Activated CD4-positive, alpha-beta T cell treated with anti-CD3 and anti-CD28 coated beads for 36 hours (primary cell): ENCODE results near the gene SESN2. TPM values are rescaled to one million over a fixed set of nuclear protein-coding genes. Genes with fewer than 3 reads are reported as not detected.

Experiments
- ATAC-seq: fragments of 200-7000 bp; cut with Tn5 transposase; one replicate; pipeline ENCODE4 v1.10.0; 2021; ENCODE audit warnings: mild to moderate bottlenecking, moderate library complexity
- CTCF ChIA-PET: fragments of 350-600 bp; sonication (Branson Sonifier 250); formaldehyde crosslinking; loops from one replicate; lab custom pipeline; 2021; ENCODE audit warnings: antibody characterized with exemption; lab: Charles Lee
- POLR2A ChIA-PET: fragments of 350-600 bp; sonication (Branson Sonifier 250); formaldehyde crosslinking; loops from one replicate; lab custom pipeline; 2021; ENCODE audit warnings: antibody characterized with exemption, inconsistent platforms; lab: Charles Lee
- DNase-seq: peaks from one replicate; pipeline ENCODE4 v3.0.0-alpha.2; 2020
- H3K27ac Mint-ChIP-seq: one replicate; pipeline ENCODE4 v1.8.0; 2021; ENCODE audit warnings: mixed read lengths
- H3K27me3 Mint-ChIP-seq: one replicate; pipeline ENCODE4 v1.8.0; 2021; ENCODE audit warnings: mixed read lengths
- H3K36me3 Mint-ChIP-seq: one replicate; pipeline ENCODE4 v1.8.0; 2021; ENCODE audit warnings: low read depth, mixed read lengths
- H3K4me1 Mint-ChIP-seq: one replicate; pipeline ENCODE4 v1.8.0; 2021; ENCODE audit warnings: mixed read lengths
- H3K4me3 Mint-ChIP-seq: one replicate; pipeline ENCODE4 v1.8.0; 2021; ENCODE audit warnings: mild to moderate bottlenecking, moderate library complexity, mixed read lengths
- H3K9me3 Mint-ChIP-seq: one replicate; pipeline ENCODE4 v1.8.0; 2021; ENCODE audit warnings: low read depth, mixed read lengths
- intact Hi-C, 2 experiments: fragments of 100-400 bp; cut with DNase I in 1 of 2; cut with micrococcal nuclease in 1 of 2; formaldehyde crosslinking; loops; one replicate each; pipeline versions ENCODE4 v1.14.2 to v1.15.1; 2022 to 2024; cut with DNase I, micrococcal nuclease
- total RNA-seq, 2 experiments: library from RNA; stranded (reverse); gene quantifications; one replicate each; pipeline ENCODE4 v1.2.3, GENCODE V29; 2021

SESN2 gene
- total RNA-seq, 2 experiments from 2014 or later: 32.9 to 33.3 TPM

DNA sequence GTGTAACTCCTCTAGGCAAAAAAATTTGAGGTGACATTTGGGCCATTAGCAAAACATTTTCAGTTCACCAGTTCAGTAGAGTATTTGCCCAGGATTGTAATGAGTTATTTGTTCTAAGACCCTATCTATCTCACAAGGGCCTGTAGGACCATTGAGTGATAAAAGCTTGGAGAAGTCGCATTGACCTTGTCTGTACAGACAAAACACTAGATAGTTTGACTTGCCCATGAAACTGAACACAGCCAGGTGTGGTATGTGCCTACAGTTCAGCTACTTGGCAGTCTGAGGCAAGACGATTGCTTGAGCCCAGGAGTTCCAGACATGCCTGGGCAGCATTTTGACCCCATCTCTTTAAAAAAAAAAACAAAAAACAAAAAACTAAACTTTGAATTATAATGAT is 20.3 kb upstream of the SESN2 start:
- POLR2A ChIA-PET: interaction anchor here (0.6 to 0.9 kb wide), 2 partner anchors 151 to 340 kb away, joined by 5 to 7 read pairs; partner anchors contain the start of gene EYA3
- CTCF ChIA-PET: interaction anchor here (0.6 to 1.4 kb wide), 2 partner anchors 10 to 31 kb away, joined by 3 to 6 read pairs; no protein-coding TSS in a partner anchor
- H3K4me3 Mint-ChIP-seq: no peak overlapping the region

DNA sequence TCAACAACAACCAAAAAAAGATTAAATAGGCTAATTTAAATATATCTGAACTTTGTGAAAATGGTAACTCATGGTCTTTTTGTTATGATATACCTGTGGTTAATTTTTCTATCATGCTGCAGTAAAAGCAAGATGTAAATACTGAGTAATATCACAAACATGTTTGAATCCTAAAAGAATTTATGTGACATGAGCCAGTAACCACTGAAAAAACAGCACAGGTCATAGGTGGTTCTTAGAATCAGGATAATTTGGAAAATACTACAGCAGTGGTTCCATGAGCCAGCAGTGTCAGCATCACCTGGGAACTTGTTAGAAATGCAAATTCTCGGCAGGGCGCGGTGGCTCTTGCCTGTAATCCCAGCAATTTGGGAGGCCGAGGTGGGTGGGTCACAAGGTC is 19.3 kb upstream of the SESN2 start:
- Mint-ChIP-seq H3K36me3 (peaks cover 4% of the 10 kb centered on the region), H3K27me3 (no peaks in the 10 kb centered on the region), H3K4me3 (no peak overlapping the region), H3K4me1 (peaks cover 26% of the 10 kb centered on the region), H3K27ac (no peak overlapping the region), H3K9me3 (no peaks in the 10 kb centered on the region)
- ATAC-seq (no peak), DNase-seq (no peak)
- intact Hi-C loops: no loop called here
- CTCF ChIA-PET: no interaction called here
- POLR2A ChIA-PET: no interaction called here

More for the DNA sequence above, 20.3 kb upstream of the SESN2 start:
- Mint-ChIP-seq H3K4me1 (peaks cover 16% of the 10 kb centered on the region), H3K36me3 (peaks cover 4% of the 10 kb centered on the region), H3K9me3 (no peaks in the 10 kb centered on the region), H3K27ac (no peak overlapping the region), H3K27me3 (no peaks in the 10 kb centered on the region)
- no peak for ATAC-seq
- intact Hi-C loops: no loop called here
- no peak for DNase-seq

DNA sequence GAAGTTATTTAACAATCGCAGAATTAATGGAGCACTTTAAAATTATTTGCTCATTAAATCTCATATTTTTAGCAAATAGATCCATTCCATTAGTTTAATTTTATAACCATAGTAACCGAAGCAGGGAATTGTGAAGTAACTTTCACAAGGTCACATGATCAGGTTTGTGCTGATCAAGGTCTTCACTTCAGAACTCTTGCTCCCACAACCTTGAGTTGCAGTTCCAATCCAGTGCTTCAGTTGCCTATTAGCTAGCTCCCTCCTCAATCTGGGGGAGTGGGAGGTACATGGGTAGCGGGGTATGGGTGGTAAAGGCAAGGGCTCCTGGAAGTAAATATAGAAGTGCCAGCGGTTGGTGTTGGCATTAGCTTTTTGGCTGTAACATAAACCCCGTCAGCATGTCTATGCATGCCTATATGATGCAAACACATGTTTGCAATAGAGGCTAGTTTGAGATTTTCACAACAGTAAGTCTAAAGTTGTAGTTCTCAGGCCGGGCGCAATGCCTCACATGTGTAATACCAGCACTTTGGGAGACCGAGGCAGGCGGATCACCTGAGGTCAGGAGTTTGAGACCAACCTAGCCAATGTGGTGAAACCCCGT is 17.6 kb upstream of the SESN2 start:
- Mint-ChIP-seq H3K36me3 (peaks cover 4% of the 10 kb centered on the region), H3K4me1 (peaks cover 33% of the 10 kb centered on the region), H3K9me3 (no peaks in the 10 kb centered on the region), H3K4me3 (no peak overlapping the region), H3K27ac (no peak overlapping the region), H3K27me3 (no peaks in the 10 kb centered on the region)
- CTCF ChIA-PET: no interaction called here
- DNase-seq (no peak), ATAC-seq (no peak)
- POLR2A ChIA-PET: no interaction called here
- intact Hi-C loops: no loop called here

DNA sequence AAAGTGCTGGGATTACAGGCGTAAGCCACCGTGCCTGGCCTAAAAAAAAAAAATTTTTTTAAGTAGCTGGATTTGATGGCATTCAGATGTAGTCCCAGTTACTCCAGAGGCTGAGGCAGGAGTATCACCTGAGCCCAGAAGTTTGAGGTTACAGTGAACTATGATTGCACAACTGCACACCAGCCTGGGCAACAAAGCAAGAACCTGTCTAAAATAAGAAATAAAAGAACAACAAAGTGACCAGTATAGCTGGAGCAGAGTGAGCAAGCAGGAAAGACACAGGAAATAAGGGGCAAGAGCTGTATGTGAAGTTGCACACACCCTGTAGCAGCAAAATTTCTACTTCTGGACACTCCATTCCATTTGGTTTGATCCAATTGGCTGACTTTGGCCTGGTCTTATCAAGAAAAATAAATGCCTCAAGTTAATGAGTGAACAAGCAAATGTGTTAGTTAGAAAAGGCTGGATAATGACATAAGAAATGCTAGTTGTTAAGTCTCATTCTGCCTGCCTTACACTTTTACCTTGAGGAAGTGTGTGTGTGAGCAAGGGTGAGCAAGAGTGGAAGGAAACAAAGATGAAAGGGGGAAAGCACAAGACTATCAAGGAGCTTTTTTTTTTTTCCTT is 15.5 kb upstream of the SESN2 start:
- ATAC-seq (no peak), DNase-seq (no peak)
- Mint-ChIP-seq H3K4me1 (peaks cover 49% of the 10 kb centered on the region), H3K9me3 (no peaks in the 10 kb centered on the region), H3K27me3 (no peaks in the 10 kb centered on the region), H3K4me3 (no peak overlapping the region), H3K36me3 (peaks cover 4% of the 10 kb centered on the region), H3K27ac (peak overlapping the region; percentile 72)
- ChIA-PET CTCF (interaction anchor here (0.6 to 3.1 kb wide), 6 partner anchors 8 to 879 kb away, joined by 3 to 24 read pairs (median 4); partner anchors contain the start of gene ATP5IF1), POLR2A (interaction anchor here (0.5 to 2.0 kb wide), 4 partner anchors 8 to 162 kb away, joined by 3 to 9 read pairs (median 4); partner anchors contain the start of gene ATP5IF1)
- intact Hi-C loops: no loop called here

DNA sequence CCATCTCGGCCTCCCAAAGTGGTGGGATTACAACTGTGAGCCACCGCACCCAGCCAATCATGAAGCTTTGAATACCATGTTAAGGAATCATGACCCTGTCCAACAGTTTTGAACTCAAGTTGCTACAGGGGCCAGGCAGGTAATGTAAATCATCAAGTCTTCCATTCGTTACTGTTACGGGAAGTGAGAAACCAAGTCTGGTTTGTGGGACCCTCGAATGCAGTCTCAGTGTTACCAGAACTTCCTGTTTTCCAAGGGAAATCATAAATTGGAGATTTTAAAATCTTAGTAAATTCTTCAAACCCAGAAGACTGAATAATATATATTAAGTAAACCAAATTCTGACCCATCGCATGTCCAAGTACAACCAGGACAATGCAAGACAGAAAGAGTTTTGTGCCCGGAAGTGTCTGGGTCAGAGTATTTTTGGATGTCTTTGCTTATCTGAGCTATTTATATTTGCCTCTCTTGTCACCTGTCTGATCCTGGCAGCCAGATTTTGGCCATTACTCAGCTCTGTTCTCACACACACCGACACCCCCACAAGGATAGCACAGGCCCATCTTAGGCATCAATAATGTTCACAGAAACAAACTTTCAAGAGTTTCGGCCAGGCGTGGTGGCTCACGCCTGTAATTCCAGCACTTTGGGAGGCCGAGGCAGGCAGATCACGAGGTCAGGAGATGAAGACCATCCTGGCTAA is 14.6 kb upstream of the SESN2 start:
- intact Hi-C loops: loop anchor here (5.0 kb wide), 6 partner anchors 308 to 1012 kb away; partner anchors contain the start of genes RNU11 (in 1 of the 2), SRSF4 (in 1 of the 2), TRNAU1AP (in 1 of the 2) and WDTC1 (in 1 of the 2)
- DNase-seq: no peak
- Mint-ChIP-seq H3K27ac (peak overlapping the region; percentile 43), H3K36me3 (peaks cover 1% of the 10 kb centered on the region), H3K27me3 (no peaks in the 10 kb centered on the region), H3K4me1 (peaks cover 56% of the 10 kb centered on the region), H3K4me3 (no peak overlapping the region), H3K9me3 (no peaks in the 10 kb centered on the region)
- ATAC-seq: no peak
- CTCF ChIA-PET: interaction anchor here (0.6 to 3.1 kb wide), 5 partner anchors 9 to 880 kb away, joined by 3 to 24 read pairs (median 4); partner anchors contain the start of gene ATP5IF1
- POLR2A ChIA-PET: interaction anchor here (0.5 to 2.0 kb wide), 5 partner anchors 7 to 333 kb away, joined by 3 to 9 read pairs (median 4); partner anchors contain the start of gene ATP5IF1

DNA sequence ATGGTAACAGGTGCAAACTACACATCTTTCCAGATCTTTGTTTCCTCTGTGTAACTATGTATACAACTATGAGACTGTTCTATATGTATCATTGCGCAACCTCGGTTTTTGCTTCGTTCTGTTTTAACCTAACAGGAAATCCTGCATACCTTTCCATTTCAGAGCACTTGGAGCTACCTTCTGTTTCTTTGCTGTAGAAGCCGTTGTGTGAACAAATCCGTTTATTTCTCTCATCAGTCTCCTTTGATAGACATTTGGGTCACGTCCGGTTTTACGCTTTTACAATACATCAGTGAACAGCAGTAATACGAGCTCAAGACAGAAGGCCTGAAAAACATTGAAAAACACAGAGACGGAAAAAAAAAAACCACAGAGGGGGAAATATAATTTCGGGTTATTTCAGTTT is 12.9 kb upstream of the SESN2 start:
- ATAC-seq (peak; percentile 9), DNase-seq (peak; percentile 55)
- Mint-ChIP-seq H3K4me3 (peak overlapping the region; percentile 82), H3K27me3 (no peaks in the 10 kb centered on the region), H3K36me3 (no peaks in the 10 kb centered on the region), H3K27ac (peak overlapping the region; percentile 98), H3K4me1 (peaks cover 61% of the 10 kb centered on the region), H3K9me3 (no peaks in the 10 kb centered on the region)
- intact Hi-C loops: loop anchor here (1.0 to 5.0 kb wide), 10 partner anchors 10 to 1014 kb away; partner anchors contain the start of genes ATP5IF1 (in 2 of the 2), RNU11 (in 1 of the 2), SRSF4 (in 1 of the 2) and STX12 (in 1 of the 2)
- CTCF ChIA-PET: interaction anchor here (0.6 to 3.1 kb wide), 3 partner anchors 11 to 402 kb away, joined by 3 to 24 read pairs (median 9); partner anchors contain the start of gene ATP5IF1
- POLR2A ChIA-PET: interaction anchor here (0.6 to 1.2 kb wide), 8 partner anchors 11 to 403 kb away, joined by 3 to 9 read pairs (median 3); partner anchors contain the start of genes ATP5IF1 and MED18

DNA sequence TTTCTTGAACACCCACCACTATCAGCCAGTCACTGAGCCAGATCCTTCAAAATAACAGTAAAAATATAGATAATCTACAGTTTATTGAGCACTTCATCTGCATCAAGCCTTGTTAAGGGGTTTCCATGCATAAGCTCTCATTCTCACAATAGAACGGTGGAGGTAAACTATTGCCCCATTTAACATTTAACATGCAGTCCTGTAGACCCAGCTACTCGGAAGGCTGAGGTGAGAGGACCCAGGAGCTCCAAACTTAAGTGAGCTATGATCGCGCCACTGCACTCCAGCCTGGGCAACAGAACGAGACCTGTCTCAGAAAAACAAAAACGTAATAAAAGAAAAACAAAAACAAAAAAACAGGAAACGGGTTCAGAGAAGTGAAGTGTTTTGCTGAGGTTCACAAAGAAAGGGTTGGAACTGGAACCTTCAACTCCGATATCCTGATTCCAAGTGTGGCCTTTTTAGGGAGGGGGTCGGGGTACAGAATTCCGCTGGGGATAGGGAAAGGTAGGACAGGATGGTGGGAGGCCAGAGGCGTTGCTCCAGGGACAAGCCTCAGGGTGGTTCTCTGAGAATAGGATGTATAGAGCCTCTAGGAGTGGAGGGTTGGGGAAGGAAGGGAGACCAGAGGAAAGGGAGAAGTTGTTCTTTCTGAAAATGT is 11.6 kb upstream of the SESN2 start:
- Mint-ChIP-seq H3K9me3 (no peaks in the 10 kb centered on the region), H3K4me3 (peak overlapping the region; percentile 82), H3K27me3 (no peaks in the 10 kb centered on the region), H3K4me1 (peaks cover 60% of the 10 kb centered on the region), H3K27ac (peak overlapping the region; percentile 83), H3K36me3 (no peaks in the 10 kb centered on the region)
- DNase-seq (no peak), ATAC-seq (no peak)
- CTCF ChIA-PET: interaction anchor here (0.6 to 3.1 kb wide), 22 partner anchors 9 to 629 kb away, joined by 3 to 77 read pairs (median 5); partner anchors contain the start of genes ATP5IF1, MED18 and SESN2
- POLR2A ChIA-PET: interaction anchor here (0.6 to 3.1 kb wide), 8 partner anchors 10 to 1357 kb away, joined by 3 to 23 read pairs (median 9); partner anchors contain the start of genes ATP5IF1, MED18, PHACTR4 and SESN2
- intact Hi-C loops: loop anchor here (1.0 to 5.0 kb wide), 19 partner anchors 12 to 1015 kb away; partner anchors contain the start of genes MED18 (in 2 of the 2), SESN2 (in 2 of the 2), EYA3 (in 1 of the 2) and FAM76A (in 1 of the 2)

DNA sequence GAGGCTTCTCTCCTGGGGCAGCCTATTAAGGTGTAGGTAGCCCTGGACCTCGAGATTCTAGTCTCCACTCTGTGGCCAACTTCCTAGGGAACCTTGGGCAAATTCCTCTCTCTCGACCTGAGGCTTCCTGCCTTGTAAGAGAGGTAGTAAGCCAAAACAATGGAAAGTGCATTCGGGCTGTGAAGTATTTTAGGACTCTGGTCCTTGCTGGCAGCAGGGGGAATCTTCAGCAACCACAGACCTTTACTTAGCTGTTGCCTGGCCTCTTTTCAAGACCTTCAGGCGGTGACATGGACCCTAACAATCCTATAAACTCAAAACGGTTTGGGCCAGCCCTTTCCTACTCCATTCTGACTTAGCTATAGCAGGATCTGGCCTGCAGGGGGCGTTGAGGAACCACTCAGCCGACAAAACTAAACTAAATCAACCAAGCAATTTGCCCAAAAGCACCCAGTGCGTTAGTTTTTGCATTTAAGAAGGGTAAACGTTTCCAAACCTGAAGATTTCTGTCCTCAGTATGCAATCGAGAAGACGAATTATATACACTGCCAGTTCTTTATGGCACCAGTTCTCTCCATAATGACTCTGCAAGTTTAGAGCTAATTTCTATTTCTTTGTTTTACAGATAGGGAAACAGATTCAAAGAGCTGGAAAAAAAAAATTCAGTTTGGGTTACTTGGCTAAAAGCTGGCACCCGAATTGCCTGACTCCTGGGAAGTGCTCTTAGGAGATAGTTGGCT is 10.9 kb upstream of the SESN2 start:
- intact Hi-C loops: loop anchor here (1.0 to 5.0 kb wide), 13 partner anchors 11 to 1016 kb away; partner anchors contain the start of genes MED18 (in 2 of the 2), RNU11 (in 2 of the 2), SESN2 (in 1 of the 2) and SRSF4 (in 1 of the 2)
- Mint-ChIP-seq H3K4me3 (peak overlapping the region; percentile 82), H3K9me3 (no peaks in the 10 kb centered on the region), H3K36me3 (no peaks in the 10 kb centered on the region), H3K27me3 (no peaks in the 10 kb centered on the region), H3K4me1 (peaks cover 54% of the 10 kb centered on the region), H3K27ac (peak overlapping the region; percentile 83)
- DNase-seq (peak; percentile 92), ATAC-seq (peak; percentile 31)
- ChIA-PET POLR2A (interaction anchor here (0.6 to 3.1 kb wide), 12 partner anchors 10 to 1358 kb away, joined by 3 to 23 read pairs (median 6); partner anchors contain the start of genes ATP5IF1, MED18, PHACTR4 and RCC1), CTCF (interaction anchor here (0.6 to 3.1 kb wide), 43 partner anchors 10 to 629 kb away, joined by 3 to 77 read pairs (median 4); partner anchors contain the start of genes ATP5IF1, EYA3, MED18 and SESN2)
